HG03575 (cell line): ENCODE measurements around the gene RBM48.
"Not testable (repeated sequence)": the region's sequence is repeated elsewhere in the genome, so short reads cannot be mapped to it uniquely, and the experiment has no call there.

Experiments
- ATAC-seq: cut with Tn5 transposase; IDR thresholded peaks from one replicate; pipeline ENCODE4 v1.9.1; 2021; ENCODE audit not compliant: unreplicated experiment, insufficient number of reproducible peaks, low FRiP score; ENCODE audit errors: extremely low read depth

The RBM48 gene

DNA sequence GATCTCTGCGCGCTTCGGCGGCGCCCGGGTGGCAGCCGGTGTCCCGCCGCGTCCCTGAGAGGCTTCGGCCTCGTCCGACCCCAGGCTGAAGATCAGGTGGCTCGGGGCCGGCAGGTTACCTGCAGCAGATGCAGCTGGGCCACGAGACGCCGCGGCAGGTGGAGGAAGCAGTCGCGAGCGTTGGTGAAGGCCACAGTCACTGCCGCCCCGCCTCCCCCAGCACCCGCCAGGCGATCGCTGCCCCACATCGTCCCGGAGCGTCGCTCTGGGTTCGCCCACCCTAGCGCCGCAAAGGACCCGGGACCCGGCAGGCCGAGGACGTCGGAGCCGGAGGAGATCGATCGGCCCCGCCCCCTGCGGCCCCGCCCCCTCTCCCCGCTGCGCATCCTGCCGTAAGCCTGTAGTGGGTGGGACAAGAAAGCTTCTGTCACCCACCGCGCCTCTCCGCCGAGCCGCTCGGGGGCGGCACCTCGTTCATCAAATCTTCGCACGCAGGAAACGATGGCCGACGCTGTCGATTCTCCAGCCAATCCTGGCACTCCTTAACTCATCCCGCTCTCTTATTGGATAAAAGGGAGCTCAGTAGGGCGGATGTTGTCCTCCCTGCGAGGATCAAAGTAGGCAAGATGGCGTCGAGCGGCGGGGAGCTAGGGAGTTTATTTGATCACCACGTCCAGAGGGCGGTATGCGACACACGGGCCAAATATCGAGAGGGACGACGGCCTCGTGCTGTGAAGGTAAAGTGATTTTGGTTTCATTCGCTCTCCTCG, at the start of gene RBM48, which contains the start of gene PEX1:
TSS of gene RBM48 (plus strand) at position 608 of the 770 bp plus-strand sequence. CDS start at position 627, 19 bp downstream.
TSS of gene PEX1 (minus strand) at position 333 of the 770 bp plus-strand sequence. CDS start at position 248, 85 bp downstream.
- ATAC-seq, result peak; percentile 94

GRCh38 chr7:92479146-92479545, 49.4 kb upstream of the RBM48 start:
- not testable (repeated sequence) for ATAC-seq

DNA sequence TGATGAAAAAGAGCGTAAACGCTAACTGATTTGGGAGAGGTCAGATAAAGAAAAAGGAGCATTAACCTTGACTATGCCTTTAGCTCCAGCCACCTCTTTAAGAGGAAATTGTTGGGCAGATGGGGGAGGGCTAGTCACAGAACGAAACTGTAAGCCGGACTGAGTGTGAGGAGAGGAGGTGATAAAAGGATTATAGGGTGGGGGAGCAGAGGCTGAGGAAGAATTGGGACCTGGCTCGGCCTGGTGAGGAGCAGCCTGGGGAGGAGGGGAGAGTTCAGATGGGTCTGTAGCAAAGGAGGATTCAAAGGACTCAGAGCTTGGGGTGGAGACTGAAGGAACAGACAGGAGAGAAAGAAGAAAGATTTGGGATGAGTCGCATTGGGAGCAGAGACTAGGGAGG, 45.0 kb upstream of the RBM48 start:
- not testable (repeated sequence) for ATAC-seq

GRCh38 chr7:92484226-92484625, 44.4 kb upstream of the RBM48 start:
- ATAC-seq, result not testable (repeated sequence)

DNA sequence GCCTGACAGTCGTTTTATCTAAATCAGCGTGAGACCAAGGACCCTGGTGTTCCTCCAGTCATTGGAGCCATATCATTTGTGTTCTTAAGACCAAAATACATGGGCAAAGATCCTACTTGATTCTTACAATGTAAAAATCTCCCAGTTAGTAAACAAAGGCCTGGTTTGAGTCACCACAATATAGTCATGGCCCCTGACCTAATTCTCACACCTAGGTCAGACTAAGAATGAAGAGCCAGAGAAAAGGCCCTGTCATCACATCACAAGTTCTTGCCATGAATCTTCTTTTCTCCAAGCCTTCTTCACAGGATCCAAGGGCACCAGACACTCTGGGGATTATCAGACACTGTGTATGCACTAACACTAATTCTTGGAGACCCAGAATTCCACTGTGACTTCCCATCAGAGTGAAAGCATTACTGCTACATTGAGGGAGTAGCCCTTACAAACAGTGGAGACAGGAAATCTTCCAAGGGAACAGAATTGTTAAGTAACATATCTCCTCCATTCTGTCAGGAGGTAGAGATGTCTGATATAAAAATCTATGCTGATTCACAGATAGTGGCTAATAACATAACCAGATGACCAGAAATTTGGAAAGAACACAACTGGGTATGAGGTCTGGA, 43.2 kb upstream of the RBM48 start:
- no peak for ATAC-seq

DNA sequence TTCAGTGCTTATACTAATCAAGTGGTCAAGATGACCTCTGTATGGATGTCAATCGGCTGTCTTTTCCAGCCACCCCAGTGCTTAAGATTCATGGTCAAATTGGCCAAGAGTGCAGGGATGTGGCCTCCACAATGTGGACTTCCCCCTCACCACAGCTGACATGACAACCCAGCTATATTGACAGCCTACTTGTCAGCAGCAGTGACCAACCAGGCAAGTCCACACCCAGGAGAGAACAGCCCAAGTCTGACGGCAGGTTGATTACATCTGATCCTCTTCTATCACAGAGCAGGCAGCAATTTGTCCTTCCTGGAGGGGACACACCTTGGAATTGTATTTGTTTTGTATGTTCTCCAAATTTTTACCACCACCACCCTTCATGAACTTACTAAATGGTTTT, 42.6 kb upstream of the RBM48 start:
- ATAC-seq, result no peak

DNA sequence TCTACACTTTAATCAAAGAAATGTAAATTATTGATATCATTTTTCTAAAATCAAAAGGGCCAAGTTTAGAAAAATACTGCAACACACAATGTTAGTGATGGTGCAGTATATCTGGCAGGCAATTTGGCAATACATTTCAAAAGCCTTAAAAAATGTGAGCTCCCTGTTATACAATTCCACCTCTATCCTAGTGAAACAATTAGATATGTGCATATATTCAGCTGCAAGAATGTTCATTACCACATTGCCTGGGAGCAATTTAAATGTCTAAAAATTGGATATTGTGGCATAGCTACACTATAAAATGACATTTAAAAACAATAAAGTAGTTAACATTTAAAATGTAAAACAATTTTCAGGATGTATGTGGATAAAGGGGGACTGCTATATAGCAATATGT, 40.8 kb upstream of the RBM48 start:
- ATAC-seq, result no peak

DNA sequence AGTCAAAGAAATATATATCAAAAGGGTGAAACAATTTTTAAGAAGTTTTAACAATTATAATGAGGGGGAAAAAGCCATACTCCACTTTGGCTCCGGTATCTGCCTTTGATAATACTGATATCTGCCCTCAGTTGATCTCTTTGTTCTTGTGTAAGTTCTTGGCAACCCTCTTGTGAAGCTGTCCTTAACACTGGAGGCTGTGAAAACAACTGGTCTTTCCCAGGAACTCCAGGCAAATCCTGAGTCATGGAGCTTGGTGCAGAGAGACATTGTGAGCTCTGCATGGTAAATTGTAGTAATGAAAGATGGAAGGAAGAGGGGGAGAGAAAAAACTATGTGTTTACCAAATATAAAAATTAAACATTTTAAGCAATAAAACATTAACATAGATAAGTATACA, 39.0 kb upstream of the RBM48 start:
- no peak for ATAC-seq

GRCh38 chr7:92496876-92497275, 31.7 kb upstream of the RBM48 start:
- no peak for ATAC-seq

GRCh38 chr7:92498557-92498956, 30.0 kb upstream of the RBM48 start:
- ATAC-seq, result no peak

DNA sequence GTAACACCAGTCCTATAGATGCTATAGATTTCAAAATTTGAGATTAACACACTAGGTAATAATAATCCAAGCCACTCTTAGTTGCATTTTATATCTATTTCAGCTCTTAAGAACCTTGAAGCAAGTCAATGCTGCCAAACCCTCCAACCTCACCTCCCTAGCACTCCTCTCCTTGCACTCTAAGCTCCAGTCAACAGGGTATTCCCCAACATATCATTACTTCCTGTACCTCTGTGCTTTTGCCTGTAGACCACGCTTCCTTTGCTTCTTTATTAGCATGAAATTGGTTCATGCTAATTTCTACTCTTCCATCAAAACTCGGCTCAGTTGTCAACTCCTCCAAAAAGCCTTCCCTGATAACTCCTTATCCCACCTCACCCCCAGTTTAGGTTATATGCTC, 24.8 kb upstream of the RBM48 start:
- ATAC-seq, result no peak

DNA sequence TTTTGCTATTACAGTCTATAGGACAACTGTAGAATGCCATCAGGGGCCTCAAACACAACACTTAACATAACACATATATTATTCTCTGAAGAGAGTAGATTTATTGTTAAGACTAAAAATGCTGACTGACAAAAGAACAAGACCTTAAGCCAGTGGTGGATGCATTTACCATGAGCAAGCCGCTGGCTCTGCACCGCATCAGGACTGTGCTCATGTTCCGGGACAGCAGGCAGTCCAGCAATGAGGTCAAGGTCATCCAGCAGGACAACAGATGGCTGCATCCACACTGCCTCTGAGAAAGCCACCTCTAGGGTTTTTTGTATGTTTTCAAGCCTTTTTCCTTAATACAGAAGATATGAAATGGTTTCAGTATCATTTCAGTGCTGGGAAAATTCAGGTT, 24.0 kb upstream of the RBM48 start:
- ATAC-seq, result no peak

GRCh38 chr7:92506363-92506762, 22.2 kb upstream of the RBM48 start:
- no peak for ATAC-seq

DNA sequence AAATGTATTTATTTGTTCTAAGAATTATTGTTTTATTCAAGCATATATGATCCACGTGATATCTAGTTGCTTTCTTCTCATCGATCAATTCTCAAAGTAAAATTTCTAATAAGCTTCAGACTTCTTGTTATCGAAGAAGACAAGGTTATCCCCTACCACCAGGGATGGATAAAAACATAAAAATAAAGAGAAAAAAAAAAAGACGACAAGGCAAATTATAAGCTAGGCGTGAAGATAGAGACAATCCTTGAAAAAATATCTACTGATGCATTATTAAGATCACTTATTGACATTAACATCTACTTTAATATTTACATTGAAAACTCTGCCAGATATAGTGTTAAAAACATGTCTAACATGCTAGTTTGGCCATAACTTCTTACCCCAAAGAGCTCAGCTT, 19.6 kb upstream of the RBM48 start:
- ATAC-seq, result no peak

- ATAC-seq, result no peak
Measured at GRCh38 chr7:92513167-92513902, 15.3 kb upstream of the RBM48 start.

- no peak for ATAC-seq
Measured at GRCh38 chr7:92517631-92518030, 11.0 kb upstream of the RBM48 start.

- no peak for ATAC-seq
Measured at GRCh38 chr7:92520024-92520423, 8.6 kb upstream of the RBM48 start.

GRCh38 chr7:92523110-92523509, 5.5 kb upstream of the RBM48 start:
- ATAC-seq, result no peak

GRCh38 chr7:92527300-92528187, 1.1 kb upstream of the RBM48 start:
- peak; percentile 24 for ATAC-seq
